IMR-90 (cell line): ENCODE data around the gene RGS14. TPM values are rescaled to one million over a fixed set of nuclear protein-coding genes. Genes with fewer than 3 reads are reported as not detected.

Experiments
- ATAC-seq: fragments of 200-7000 bp; cut with Tn5 transposase; 2 replicates; pipeline ENCODE4 v1.9.1; 2020; ENCODE audit warnings: low read depth, mild to moderate bottlenecking, moderate library complexity
- BruUV-seq: library from RNA; stranded (reverse); fragments of 400-500 nt; replicated peaks from 2 replicates; lab custom pipeline; 2021; lab: Mats Ljungman, UMichigan
- CTCF ChIA-PET: fragments of 300-600 bp; formaldehyde crosslinking; extraction: SDS; loops from one replicate; lab custom pipeline; 2021; ENCODE audit warnings: antibody characterized with exemption; lab: Yijun Ruan, JAX
- POLR2A ChIA-PET: fragments of 300-600 bp; sonication (Branson Sonifier 250); formaldehyde crosslinking; loops from one replicate; lab custom pipeline; 2022; ENCODE audit warnings: antibody characterized with exemption; ENCODE audit not compliant: unreplicated experiment; lab: Charles Lee
- DNase-seq: peaks from one replicate; pipeline ENCODE4 v3.0.0; 2013
- H2AFZ ChIP-seq: replicated peaks from 2 replicates; pipeline ENCODE3; 2013; ENCODE audit warnings: low read length, mild to moderate bottlenecking; ENCODE audit not compliant: poor library complexity
- H2AK5ac ChIP-seq: 2 replicates; pipeline ENCODE4 v1.6.1; 2013; ENCODE audit warnings: low read depth, low read length, inconsistent platforms
- H2AK9ac ChIP-seq: replicated peaks from 2 replicates; pipeline ENCODE3; 2013; ENCODE audit warnings: mild to moderate bottlenecking, low read depth, low read length, moderate library complexity; ENCODE audit not compliant: poor library complexity
- H2BK120ac ChIP-seq: 2 replicates; pipeline ENCODE4 v1.6.1; 2013; ENCODE audit warnings: low read depth, low read length, inconsistent platforms
- H2BK15ac ChIP-seq: 3 replicates; pipeline ENCODE4 v1.6.1; 2013; ENCODE audit warnings: low read depth, low read length, inconsistent platforms
- H2BK20ac ChIP-seq: 2 replicates; pipeline ENCODE4 v1.6.1; 2013; ENCODE audit warnings: low read depth, mild to moderate bottlenecking, inconsistent platforms, low read length, moderate library complexity
- H2BK5ac ChIP-seq: 2 replicates; pipeline ENCODE4 v1.6.1; 2013; ENCODE audit warnings: mild to moderate bottlenecking, low read depth, low read length, inconsistent platforms; ENCODE audit not compliant: poor library complexity, severe bottlenecking
- H3K14ac ChIP-seq: replicated peaks from 2 replicates; pipeline ENCODE4 v1.6.1; 2013; ENCODE audit warnings: low read depth, low read length, inconsistent platforms
- H3K18ac ChIP-seq: 2 replicates; pipeline ENCODE4 v1.6.1; 2013; ENCODE audit warnings: low read depth, low read length, control low read depth
- H3K23ac ChIP-seq: 2 replicates; pipeline ENCODE4 v1.6.1; 2013; ENCODE audit warnings: low read depth, low read length, inconsistent platforms
- H3K27ac ChIP-seq: 2 replicates; pipeline ENCODE4 v1.5.1; 2013; ENCODE audit warnings: mild to moderate bottlenecking, control low read depth, low read length; ENCODE audit not compliant: insufficient read depth
- H3K27me3 ChIP-seq: 2 replicates; pipeline ENCODE4 v1.6.1; 2013; ENCODE audit warnings: low read length; ENCODE audit not compliant: control insufficient read depth, insufficient read depth
- H3K36me3 ChIP-seq: 2 replicates; pipeline ENCODE4 v1.6.1; 2013; ENCODE audit warnings: low read length, mixed read lengths; ENCODE audit not compliant: control insufficient read depth, insufficient read depth
- H3K4ac ChIP-seq: 2 replicates; pipeline ENCODE4 v1.6.1; 2013; ENCODE audit warnings: low read depth, low read length, inconsistent platforms
- H3K4me1 ChIP-seq: 2 replicates; pipeline ENCODE4 v1.6.1; 2013; ENCODE audit warnings: low read length, mixed read lengths; ENCODE audit not compliant: control insufficient read depth, insufficient read depth
- H3K4me2 ChIP-seq: 2 replicates; pipeline ENCODE4 v1.6.1; 2013; ENCODE audit warnings: low read depth, mild to moderate bottlenecking, control low read depth, low read length, moderate library complexity
- H3K4me3 ChIP-seq: 2 replicates; pipeline ENCODE4 v1.5.1; 2013; ENCODE audit warnings: low read depth, mild to moderate bottlenecking, control low read depth, low read length, moderate library complexity; ENCODE audit not compliant: insufficient read depth
- H3K56ac ChIP-seq: 2 replicates; pipeline ENCODE4 v1.6.1; 2013; ENCODE audit warnings: low read length, inconsistent platforms; ENCODE audit not compliant: insufficient read depth; ENCODE audit errors: extremely low read depth
- H3K79me1 ChIP-seq, 2 experiments: 2 replicates each; pipeline ENCODE4 v1.6.1; 2013; ENCODE audit warnings: low read length in 2 of 2, inconsistent platforms in 1 of 2, low read depth in 1 of 2
- H3K9ac ChIP-seq: 2 replicates; pipeline ENCODE4 v1.6.1; 2013; ENCODE audit warnings: low read depth, low read length, control low read depth
- H3K9me1 ChIP-seq: 2 replicates; pipeline ENCODE4 v1.6.1; 2013; ENCODE audit warnings: low read length, inconsistent platforms; ENCODE audit not compliant: insufficient read depth
- H3K9me3 ChIP-seq: 2 replicates; pipeline ENCODE4 v1.6.1; 2013; ENCODE audit warnings: low read length; ENCODE audit not compliant: control insufficient read depth, insufficient read depth
- H4K20me1 ChIP-seq: 2 replicates; pipeline ENCODE4 v1.6.1; 2013; ENCODE audit warnings: low read length, inconsistent platforms; ENCODE audit not compliant: insufficient read depth
- H4K5ac ChIP-seq: 2 replicates; pipeline ENCODE4 v1.6.1; 2013; ENCODE audit warnings: mild to moderate bottlenecking, low read depth, low read length, control low read depth
- H4K8ac ChIP-seq, 2 experiments: 2 replicates each; pipeline ENCODE4 v1.6.1; 2013; ENCODE audit warnings: low read depth in 2 of 2, low read length in 2 of 2, control low read depth in 1 of 2, inconsistent platforms in 1 of 2
- H4K91ac ChIP-seq: 2 replicates; pipeline ENCODE4 v1.6.1; 2013; ENCODE audit warnings: low read depth, low read length, inconsistent platforms; ENCODE audit not compliant: insufficient read depth
- CEBPB ChIP-seq: IDR thresholded peaks from 2 replicates; pipeline ENCODE4 v1.6.1; 2012; ENCODE audit warnings: low read depth, low read length, improper control_type of control experiment
- CHD1 ChIP-seq: IDR thresholded peaks from 2 replicates; pipeline ENCODE4 v1.6.1; 2012; ENCODE audit warnings: low read depth, low read length, improper control_type of control experiment
- FOS ChIP-seq: fragments of 150-350 bp; IDR thresholded peaks from 2 replicates; pipeline ENCODE4 v1.6.1; 2016; ENCODE audit warnings: low read depth, low read length
- MAFK ChIP-seq: IDR thresholded peaks from 2 replicates; pipeline ENCODE4 v1.6.1; 2012; ENCODE audit warnings: low read depth, low read length, improper control_type of control experiment
- MAZ ChIP-seq: IDR thresholded peaks from 2 replicates; pipeline ENCODE4 v1.6.1; 2012; ENCODE audit warnings: low read depth, mild to moderate bottlenecking, low read length, improper control_type of control experiment, moderate library complexity, borderline replicate concordance
- MXI1 ChIP-seq: IDR thresholded peaks from 2 replicates; pipeline ENCODE4 v1.6.1; 2012; ENCODE audit warnings: low read depth, mild to moderate bottlenecking, low read length, moderate library complexity, borderline replicate concordance
- NFE2L2 ChIP-seq: fragments of 150-350 bp; IDR thresholded peaks from 2 replicates; pipeline ENCODE4 v1.6.1; 2016; ENCODE audit warnings: low read depth, mild to moderate bottlenecking, low read length
- RAD21 ChIP-seq: IDR thresholded peaks from 2 replicates; pipeline ENCODE4 v1.6.1; 2012; ENCODE audit warnings: low read length, improper control_type of control experiment
- RCOR1 ChIP-seq: IDR thresholded peaks from 2 replicates; pipeline ENCODE4 v1.6.1; 2012; ENCODE audit warnings: mild to moderate bottlenecking, low read length, improper control_type of control experiment; ENCODE audit not compliant: insufficient replicate concordance
- SMC3 ChIP-seq: fragments of 150-350 bp; IDR thresholded peaks from 2 replicates; pipeline ENCODE4 v1.6.1; 2016; ENCODE audit warnings: low read depth, mild to moderate bottlenecking, antibody characterized with exemption, low read length, moderate library complexity
- USF2 ChIP-seq: fragments of 150-350 bp; IDR thresholded peaks from 2 replicates; pipeline ENCODE4 v1.6.1; 2017; ENCODE audit warnings: mild to moderate bottlenecking, antibody characterized with exemption, low read length, low read depth
- WGBS, 2 experiments: methylation state at CpG; one replicate each; pipeline versions ENCODE4 v1.1.5 to v1.1.7; 2013; ENCODE audit warnings: missing lambda C conversion rate in 2 of 2; ENCODE audit not compliant: insufficient read length in 1 of 2; ENCODE audit errors: extremely low coverage in 2 of 2; 5-methylcytosine and 5-hydroxymethylcytosine counted together
- dilution Hi-C: fragments of 300-500 bp; cut with HindIII; formaldehyde crosslinking; loops from one replicate; pipeline ENCODE4 v1.14.3; 2018; ENCODE audit warnings: low sequenced_read_pairs; ENCODE audit not compliant: unreplicated experiment
- in situ Hi-C: fragments of 300-500 bp; cut with MboI; formaldehyde crosslinking; loops from 3 replicates; pipeline ENCODE4 v1.14.3; 2019; ENCODE audit warnings: low sequenced_read_pairs, inconsistent platforms, mixed read lengths
- intact Hi-C: fragments of 100-400 bp; cut with micrococcal nuclease; formaldehyde crosslinking; loops from 2 replicates; pipeline ENCODE4 v1.10.0; 2022
- polyA plus RNA-seq, 3 experiments: library from polyadenylated mRNA; depleted of rRNA; stranded (reverse); fragments of >200 nt; gene quantifications; 2 replicates each; pipeline ENCODE4 v1.2.3, GENCODE V29; 2012; ENCODE audit warnings: low replicate concordance in 1 of 3
- total RNA-seq: library from RNA; depleted of rRNA; stranded (reverse); fragments of >200 nt; gene quantifications from 2 replicates; pipeline ENCODE4 v1.2.3, GENCODE V29; 2012
- TF ChIP-seq, protein P1 (sequence below): fragments of 150-350 bp; IDR thresholded peaks from 2 replicates; pipeline ENCODE4 v1.6.1; 2016; ENCODE audit warnings: low read depth, mild to moderate bottlenecking, low read length, moderate library complexity, borderline replicate concordance
- TF ChIP-seq, protein P2 (sequence below): conservative IDR thresholded peaks from 2 replicates; pipeline ENCODE4 v1.5.1; 2012; ENCODE audit warnings: mild to moderate bottlenecking, low read depth, low read length, improper control_type of control experiment

The RGS14 gene
- total and polyA plus RNA-seq, 2 of the 4 experiments (the other 2 are of a cell fraction), result 1.1 to 6.5 TPM

GRCh38 chr5:177339107-177339638 is 18.6 kb upstream of the RGS14 start:
- DNase-seq (no peak), ATAC-seq (no peak)
- dilution Hi-C loops (no loop called here), intact Hi-C loops (no loop called here), in situ Hi-C loops (no loop called here)
- H2BK15ac ChIP-seq, result no peak overlapping the region
- no peak overlapping the region for H3K56ac ChIP-seq
- no peaks in the 10 kb centered on the region for H3K9me3 ChIP-seq
- H3K23ac ChIP-seq, result no peak overlapping the region
- peaks cover 54% of the 10 kb centered on the region for H3K36me3 ChIP-seq
- H3K9ac ChIP-seq, result no peak overlapping the region
- 95% methylated on average over 4 of the region's 11 CpGs; no CpG with 5 or more reads in 1 of the 2 experiments for WGBS, 2 experiments
- H2AK5ac ChIP-seq, result no peak overlapping the region
- no peaks in the 10 kb centered on the region for H3K27me3 ChIP-seq
- H2BK5ac ChIP-seq, result no peak overlapping the region
- peaks cover 8% of the 10 kb centered on the region; the same call in 1 of the 2 replicates for H3K9me1 ChIP-seq
- H2AK9ac ChIP-seq, result no peak overlapping the region
- H3K27ac ChIP-seq, result no peak overlapping the region
- H3K79me1 ChIP-seq, result peaks cover 21 to 35% of the 10 kb centered on the region in 2 experiments
- H4K8ac ChIP-seq, result no peak overlapping the region
- H2AFZ ChIP-seq, result no peak overlapping the region
- H4K91ac ChIP-seq, result no peak overlapping the region
- no peak overlapping the region for H3K4me3 ChIP-seq
- no peak overlapping the region for H4K5ac ChIP-seq
- no peak overlapping the region for H3K4ac ChIP-seq
- no peak overlapping the region for H3K4me2 ChIP-seq
- no peaks in the 10 kb centered on the region for H3K4me1 ChIP-seq
- no peak overlapping the region for H2BK120ac ChIP-seq
- H2BK20ac ChIP-seq, result no peak overlapping the region
- POLR2A ChIA-PET, result no interaction called here
- no peak overlapping the region for H3K14ac ChIP-seq
- BruUV-seq, result no TSS peak
- H4K20me1 ChIP-seq, result peaks cover 18% of the 10 kb centered on the region; the same call in 1 of the 2 replicates
- H3K18ac ChIP-seq, result no peak overlapping the region
- no peak for TF ChIP-seq MAFK
- no peak for TF ChIP-seq USF2
- TF ChIP-seq MAZ, result no peak
- no peak for TF ChIP-seq NFE2L2
- TF ChIP-seq, protein P1, sequence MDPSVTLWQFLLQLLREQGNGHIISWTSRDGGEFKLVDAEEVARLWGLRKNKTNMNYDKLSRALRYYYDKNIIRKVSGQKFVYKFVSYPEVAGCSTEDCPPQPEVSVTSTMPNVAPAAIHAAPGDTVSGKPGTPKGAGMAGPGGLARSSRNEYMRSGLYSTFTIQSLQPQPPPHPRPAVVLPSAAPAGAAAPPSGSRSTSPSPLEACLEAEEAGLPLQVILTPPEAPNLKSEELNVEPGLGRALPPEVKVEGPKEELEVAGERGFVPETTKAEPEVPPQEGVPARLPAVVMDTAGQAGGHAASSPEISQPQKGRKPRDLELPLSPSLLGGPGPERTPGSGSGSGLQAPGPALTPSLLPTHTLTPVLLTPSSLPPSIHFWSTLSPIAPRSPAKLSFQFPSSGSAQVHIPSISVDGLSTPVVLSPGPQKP, result no peak
- no peak for TF ChIP-seq RCOR1
- no peak for TF ChIP-seq FOS
- TF ChIP-seq CHD1, result no peak
- TF ChIP-seq SMC3, result no peak
- no peak for TF ChIP-seq MXI1
- no peak for TF ChIP-seq CEBPB
- TF ChIP-seq, protein P2, sequence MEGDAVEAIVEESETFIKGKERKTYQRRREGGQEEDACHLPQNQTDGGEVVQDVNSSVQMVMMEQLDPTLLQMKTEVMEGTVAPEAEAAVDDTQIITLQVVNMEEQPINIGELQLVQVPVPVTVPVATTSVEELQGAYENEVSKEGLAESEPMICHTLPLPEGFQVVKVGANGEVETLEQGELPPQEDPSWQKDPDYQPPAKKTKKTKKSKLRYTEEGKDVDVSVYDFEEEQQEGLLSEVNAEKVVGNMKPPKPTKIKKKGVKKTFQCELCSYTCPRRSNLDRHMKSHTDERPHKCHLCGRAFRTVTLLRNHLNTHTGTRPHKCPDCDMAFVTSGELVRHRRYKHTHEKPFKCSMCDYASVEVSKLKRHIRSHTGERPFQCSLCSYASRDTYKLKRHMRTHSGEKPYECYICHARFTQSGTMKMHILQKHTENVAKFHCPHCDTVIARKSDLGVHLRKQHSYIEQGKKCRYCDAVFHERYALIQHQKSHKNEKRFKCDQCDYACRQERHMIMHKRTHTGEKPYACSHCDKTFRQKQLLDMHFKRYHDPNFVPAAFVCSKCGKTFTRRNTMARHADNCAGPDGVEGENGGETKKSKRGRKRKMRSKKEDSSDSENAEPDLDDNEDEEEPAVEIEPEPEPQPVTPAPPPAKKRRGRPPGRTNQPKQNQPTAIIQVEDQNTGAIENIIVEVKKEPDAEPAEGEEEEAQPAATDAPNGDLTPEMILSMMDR, result no peak
- no peak for TF ChIP-seq RAD21
- CTCF ChIA-PET, result no interaction called here
